ENCODE results near the gene MRPL54.

DNA sequence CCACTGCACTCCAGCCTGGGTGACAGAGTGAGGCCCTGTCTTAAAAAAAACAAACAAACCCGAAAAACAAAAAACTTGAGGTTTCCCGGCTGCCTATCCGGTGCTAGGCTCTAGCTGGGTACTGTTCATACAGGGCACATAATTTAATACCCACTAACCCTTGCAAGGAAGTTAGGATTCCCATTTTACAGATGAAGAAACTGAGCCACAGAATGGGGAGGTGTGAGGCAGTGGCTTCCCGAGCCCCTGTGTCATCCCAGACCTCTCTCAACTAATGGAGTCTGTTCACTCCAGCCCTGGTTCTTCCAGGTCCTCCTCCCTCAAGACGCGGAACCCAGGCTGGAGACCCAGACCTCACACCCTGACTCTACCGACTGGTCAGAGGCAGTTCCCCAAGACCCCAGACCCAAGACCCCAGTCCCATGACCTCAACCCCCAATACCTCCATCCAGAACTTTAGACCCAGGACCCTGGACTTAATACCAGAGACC, 1.6 kb upstream of the MRPL54 start:
- TF ChIP-seq, protein P1, sequence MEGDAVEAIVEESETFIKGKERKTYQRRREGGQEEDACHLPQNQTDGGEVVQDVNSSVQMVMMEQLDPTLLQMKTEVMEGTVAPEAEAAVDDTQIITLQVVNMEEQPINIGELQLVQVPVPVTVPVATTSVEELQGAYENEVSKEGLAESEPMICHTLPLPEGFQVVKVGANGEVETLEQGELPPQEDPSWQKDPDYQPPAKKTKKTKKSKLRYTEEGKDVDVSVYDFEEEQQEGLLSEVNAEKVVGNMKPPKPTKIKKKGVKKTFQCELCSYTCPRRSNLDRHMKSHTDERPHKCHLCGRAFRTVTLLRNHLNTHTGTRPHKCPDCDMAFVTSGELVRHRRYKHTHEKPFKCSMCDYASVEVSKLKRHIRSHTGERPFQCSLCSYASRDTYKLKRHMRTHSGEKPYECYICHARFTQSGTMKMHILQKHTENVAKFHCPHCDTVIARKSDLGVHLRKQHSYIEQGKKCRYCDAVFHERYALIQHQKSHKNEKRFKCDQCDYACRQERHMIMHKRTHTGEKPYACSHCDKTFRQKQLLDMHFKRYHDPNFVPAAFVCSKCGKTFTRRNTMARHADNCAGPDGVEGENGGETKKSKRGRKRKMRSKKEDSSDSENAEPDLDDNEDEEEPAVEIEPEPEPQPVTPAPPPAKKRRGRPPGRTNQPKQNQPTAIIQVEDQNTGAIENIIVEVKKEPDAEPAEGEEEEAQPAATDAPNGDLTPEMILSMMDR (IDR thresholded peaks at IDR 0.05): no peak
- TF ChIP-seq EZH2phosphoT487 (IDR thresholded peaks at IDR 0.05): no peak
- TF ChIP-seq EZH2 (IDR thresholded peaks at IDR 0.05): no peak
